ENCODE data around the gene PRKN. TPM values are rescaled to one million over a fixed set of nuclear protein-coding genes. Genes with fewer than 3 reads are reported as not detected.

The PRKN gene
- total RNA-seq, 1 donor from 2014 or later: 5.1 TPM

- Mint-ChIP-seq H3K9me3 (ENCODE audit: unreplicated experiment) (no peaks in the 10 kb centered on the region), H3K4me1 (ENCODE audit: unreplicated experiment) (peaks cover 3% of the 10 kb centered on the region), H3K4me3 (ENCODE audit: unreplicated experiment) (no peak overlapping the region), H3K36me3 (ENCODE audit: low read depth, unreplicated experiment) (no peaks in the 10 kb centered on the region), H3K27me3 (ENCODE audit: unreplicated experiment) (no peaks in the 10 kb centered on the region), H3K27ac (ENCODE audit: unreplicated experiment) (no peak overlapping the region)
- TF ChIP-seq, protein P1, sequence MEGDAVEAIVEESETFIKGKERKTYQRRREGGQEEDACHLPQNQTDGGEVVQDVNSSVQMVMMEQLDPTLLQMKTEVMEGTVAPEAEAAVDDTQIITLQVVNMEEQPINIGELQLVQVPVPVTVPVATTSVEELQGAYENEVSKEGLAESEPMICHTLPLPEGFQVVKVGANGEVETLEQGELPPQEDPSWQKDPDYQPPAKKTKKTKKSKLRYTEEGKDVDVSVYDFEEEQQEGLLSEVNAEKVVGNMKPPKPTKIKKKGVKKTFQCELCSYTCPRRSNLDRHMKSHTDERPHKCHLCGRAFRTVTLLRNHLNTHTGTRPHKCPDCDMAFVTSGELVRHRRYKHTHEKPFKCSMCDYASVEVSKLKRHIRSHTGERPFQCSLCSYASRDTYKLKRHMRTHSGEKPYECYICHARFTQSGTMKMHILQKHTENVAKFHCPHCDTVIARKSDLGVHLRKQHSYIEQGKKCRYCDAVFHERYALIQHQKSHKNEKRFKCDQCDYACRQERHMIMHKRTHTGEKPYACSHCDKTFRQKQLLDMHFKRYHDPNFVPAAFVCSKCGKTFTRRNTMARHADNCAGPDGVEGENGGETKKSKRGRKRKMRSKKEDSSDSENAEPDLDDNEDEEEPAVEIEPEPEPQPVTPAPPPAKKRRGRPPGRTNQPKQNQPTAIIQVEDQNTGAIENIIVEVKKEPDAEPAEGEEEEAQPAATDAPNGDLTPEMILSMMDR (IDR thresholded peaks at IDR 0.05; ENCODE audit: unreplicated experiment): no peak
- DNase-seq (ENCODE audit: low spot score): no peak
Measured at GRCh38 chr6:162219266-162219665, 508.3 kb downstream of the PRKN start.

- DNase-seq (ENCODE audit: low spot score): no peak
- Mint-ChIP-seq H3K36me3 (ENCODE audit: low read depth, unreplicated experiment) (no peaks in the 10 kb centered on the region), H3K9me3 (ENCODE audit: unreplicated experiment) (no peaks in the 10 kb centered on the region), H3K4me1 (ENCODE audit: unreplicated experiment) (peaks cover 3% of the 10 kb centered on the region), H3K27ac (ENCODE audit: unreplicated experiment) (no peak overlapping the region), H3K27me3 (ENCODE audit: unreplicated experiment) (no peaks in the 10 kb centered on the region), H3K4me3 (ENCODE audit: unreplicated experiment) (no peak overlapping the region)
- TF ChIP-seq, protein P1 (IDR thresholded peaks at IDR 0.05; ENCODE audit: unreplicated experiment): no peak
Measured at GRCh38 chr6:162217811-162218493, 509.6 kb downstream of the PRKN start.

- Mint-ChIP-seq H3K27ac (ENCODE audit: unreplicated experiment) (no peak overlapping the region), H3K4me1 (ENCODE audit: unreplicated experiment) (peaks cover 3% of the 10 kb centered on the region), H3K27me3 (ENCODE audit: unreplicated experiment) (no peaks in the 10 kb centered on the region), H3K36me3 (ENCODE audit: low read depth, unreplicated experiment) (no peaks in the 10 kb centered on the region), H3K4me3 (ENCODE audit: unreplicated experiment) (no peak overlapping the region), H3K9me3 (ENCODE audit: unreplicated experiment) (no peaks in the 10 kb centered on the region)
- DNase-seq (ENCODE audit: low spot score): no peak
- TF ChIP-seq, protein P1 (IDR thresholded peaks at IDR 0.05; ENCODE audit: unreplicated experiment): no peak
Measured at GRCh38 chr6:162217058-162217457, 510.5 kb downstream of the PRKN start.

DNA sequence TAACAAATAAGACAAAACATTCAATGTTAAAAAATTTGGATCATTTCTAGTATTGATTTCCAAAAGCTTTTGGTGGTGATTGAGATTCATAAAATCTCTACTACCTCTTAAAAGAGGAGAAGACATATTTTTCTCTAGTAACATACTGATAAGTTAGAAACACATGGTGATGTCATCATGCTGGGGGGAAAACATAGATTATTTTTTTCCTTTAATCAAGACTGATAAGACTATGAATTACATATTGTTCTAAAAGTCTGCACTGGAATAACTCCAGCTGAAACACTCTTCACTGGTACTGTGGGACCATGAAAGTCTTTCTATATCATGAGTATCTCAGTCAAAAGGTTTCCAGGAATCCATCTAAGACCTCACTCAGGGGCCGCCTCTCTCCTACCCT, 515.8 kb downstream of the PRKN start:
- Mint-ChIP-seq H3K4me3 (ENCODE audit: unreplicated experiment) (no peak overlapping the region), H3K9me3 (ENCODE audit: unreplicated experiment) (no peaks in the 10 kb centered on the region), H3K27me3 (ENCODE audit: unreplicated experiment) (no peaks in the 10 kb centered on the region), H3K36me3 (ENCODE audit: low read depth, unreplicated experiment) (no peaks in the 10 kb centered on the region), H3K27ac (ENCODE audit: unreplicated experiment) (no peak overlapping the region), H3K4me1 (ENCODE audit: unreplicated experiment) (no peaks in the 10 kb centered on the region)
- TF ChIP-seq, protein P1 (IDR thresholded peaks at IDR 0.05; ENCODE audit: unreplicated experiment): no peak
- DNase-seq (ENCODE audit: low spot score): no peak

DNA sequence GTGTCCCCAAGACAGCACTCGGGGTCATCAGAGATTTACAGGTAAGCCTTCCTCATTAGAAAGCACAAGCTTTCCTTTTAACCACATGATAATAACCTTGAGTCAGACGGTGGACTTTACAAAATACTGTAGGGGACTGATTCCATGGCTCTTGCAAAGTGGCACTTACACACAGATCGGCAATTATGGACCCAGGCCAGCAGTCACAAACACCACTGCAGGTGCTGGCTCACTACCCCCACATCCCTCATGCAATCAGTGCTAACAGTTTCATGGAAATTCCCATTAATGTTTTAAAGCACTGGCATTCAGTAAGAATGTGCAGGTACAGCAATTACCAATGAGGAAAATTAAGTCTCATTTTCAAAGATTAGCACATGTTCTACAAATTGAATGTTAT, 516.5 kb downstream of the PRKN start:
- DNase-seq (ENCODE audit: low spot score): no peak
- Mint-ChIP-seq H3K4me3 (ENCODE audit: unreplicated experiment) (no peak overlapping the region), H3K27ac (ENCODE audit: unreplicated experiment) (no peak overlapping the region), H3K36me3 (ENCODE audit: low read depth, unreplicated experiment) (no peaks in the 10 kb centered on the region), H3K9me3 (ENCODE audit: unreplicated experiment) (no peaks in the 10 kb centered on the region), H3K27me3 (ENCODE audit: unreplicated experiment) (no peaks in the 10 kb centered on the region), H3K4me1 (ENCODE audit: unreplicated experiment) (no peaks in the 10 kb centered on the region)
- TF ChIP-seq, protein P1 (IDR thresholded peaks at IDR 0.05; ENCODE audit: unreplicated experiment): no peak
